Spleen (tissue), 11 donors: ENCODE results near the gene POLN. TPM values are rescaled to one million over a fixed set of nuclear protein-coding genes. Genes with fewer than 3 reads are reported as not detected.

Source experiments
- DNase-seq: peaks from one replicate; pipeline ENCODE4 v3.0.0-alpha.2; 2020
- H3K27ac ChIP-seq, 8 donors: fragments of 200-600 bp; sonication (generic) in 7 of 8; 1 replicate in 4 of 8; 2 replicates in 4 of 8; pipeline versions ENCODE4 v1.5.0 to v1.8.0; 2016 to 2021; ENCODE audit warnings: inconsistent platforms in 4 of 8, mild to moderate bottlenecking in 4 of 8, moderate library complexity in 1 of 8
- H3K27me3 ChIP-seq, 7 donors: fragments of 200-600 bp; sonication (generic) in 6 of 7; replicated peaks in 1 of 7; 1 replicate in 4 of 7; 2 replicates in 3 of 7; pipeline versions ENCODE4 v1.5.0 to v1.8.0; 2016 to 2021; ENCODE audit warnings: inconsistent platforms in 3 of 7, mild to moderate bottlenecking in 1 of 7
- H3K36me3 ChIP-seq, 6 donors: fragments of 200-600 bp; sonication (generic) in 5 of 6; 1 replicate in 4 of 6; 2 replicates in 2 of 6; pipeline versions ENCODE4 v1.5.0 to v1.8.0; 2016 to 2021; ENCODE audit warnings: inconsistent platforms in 2 of 6
- H3K4me1 ChIP-seq, 6 donors: fragments of 200-600 bp; sonication (generic) in 5 of 6; 1 replicate in 3 of 6; 2 replicates in 3 of 6; pipeline versions ENCODE4 v1.5.0 to v1.8.0; 2016 to 2021; ENCODE audit warnings: inconsistent platforms in 3 of 6
- H3K4me3 ChIP-seq, 8 donors: fragments of 200-600 bp; sonication (generic) in 7 of 8; 1 replicate in 4 of 8; 2 replicates in 4 of 8; pipeline versions ENCODE4 v1.5.0 to v1.8.0; 2016 to 2021; ENCODE audit warnings: inconsistent platforms in 4 of 8, mild to moderate bottlenecking in 4 of 8, moderate library complexity in 2 of 8
- H3K9me3 ChIP-seq, 8 donors: fragments of 200-600 bp; sonication (generic) in 7 of 8; 1 replicate in 4 of 8; 2 replicates in 4 of 8; pipeline versions ENCODE4 v1.5.0 to v1.8.0; 2016 to 2021; ENCODE audit warnings: inconsistent platforms in 4 of 8
- CTCF ChIP-seq, 11 experiments: fragments of 200-600 bp in 7 of 11; fragments of 450-650 bp in 4 of 11; sonication (generic) in 4 of 11; IDR thresholded peaks in 8 of 11; conservative IDR thresholded peaks in 3 of 11; 1 replicate in 7 of 11; 2 replicates in 4 of 11; pipeline versions ENCODE4 v1.4.0 to v1.8.0; 2016 to 2021; ENCODE audit warnings: antibody characterized with exemption in 11 of 11, inconsistent platforms in 4 of 11, mild to moderate bottlenecking in 1 of 11
- POLR2A ChIP-seq, 3 donors: fragments of 450-650 bp; IDR thresholded peaks; one replicate each; pipeline ENCODE4 v1.5.1; 2017; ENCODE audit warnings: antibody characterized with exemption in 3 of 3, mild to moderate bottlenecking in 1 of 3
- POLR2AphosphoS5 ChIP-seq, 3 donors: sonication (generic); formaldehyde crosslinking; IDR thresholded peaks; one replicate each; pipeline ENCODE4 v1.5.1; 2017; ENCODE audit warnings: antibody characterized with exemption in 3 of 3
- WGBS, 5 donors: extraction: QIAGEN DNeasy Blood & Tissue Kit in 3 of 5; methylation state at CpG; one replicate each; pipeline versions ENCODE4 v1.1.5 to v1.1.7; 2013 to 2018; 5-methylcytosine and 5-hydroxymethylcytosine counted together
- intact Hi-C: fragments of 100-400 bp; cut with DNase I; formaldehyde crosslinking; loops from one replicate; pipeline ENCODE4 v1.15.0; 2023; ENCODE audit warnings: low total_unique reads
- polyA plus RNA-seq, 3 donors: library from polyadenylated mRNA; stranded (reverse); fragments of 200-250 nt; gene quantifications; one replicate each; pipeline ENCODE4 v1.2.1, GENCODE V29; 2013
- total RNA-seq, 7 donors: library from RNA; depleted of rRNA in 3 of 7; stranded (reverse); fragments of >200 nt in 3 of 7; fragmentation: NEBNext Ultra II Directional in 4 of 7; extraction: Animal tissue kit (Norgen Biotek cat#: 25700) in 4 of 7; gene quantifications; one replicate each; pipeline versions ENCODE4 v1.1.0 to v1.2.1, GENCODE V29; 2016 to 2021
- donor health status: healthy with polysubstance abuse.
- donor health status: DM: no; HTN: no; CAD: no; lungs with moderate emphysema.
- donor health status: DM: no; HTN: no; CAD: no.
- donor health status: Bipolar disorder and iron deficiency.
- donor health status: healthy.
- donor health status: DM: no; HTN: no; CAD: no.
- donor health status: DM: yes; HTN: yes; CAD: no.

The POLN gene
- total and polyA plus RNA-seq, 10 donors = 1.2 to 3.5 (median 2.5) TPM

DNA sequence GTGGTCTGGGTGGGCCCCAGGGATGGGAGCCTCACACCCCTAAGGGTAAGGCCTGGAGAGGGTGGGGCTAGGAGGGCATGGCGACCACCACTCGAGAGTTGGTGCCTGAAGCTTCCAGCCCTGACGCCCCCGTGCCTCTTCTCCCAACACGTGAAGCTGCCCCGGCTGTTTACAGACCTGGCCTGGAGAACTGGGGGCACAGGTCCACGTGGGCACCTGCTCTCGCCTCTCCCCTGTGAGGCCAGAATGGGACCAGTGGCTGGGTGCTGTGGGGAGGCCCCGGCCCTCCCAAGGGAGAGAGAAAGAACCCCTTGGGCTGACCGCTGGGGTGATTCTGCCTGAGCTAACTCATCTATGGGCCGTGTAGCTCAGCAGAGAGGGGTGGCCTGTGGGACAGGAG lies 167.3 kb downstream of the POLN start:
- intact Hi-C loops = no loop called here
- WGBS, 5 donors = 74 to 88% (median 81%) methylated on average over 4 to 11 of the region's 11 CpGs
- Histone ChIP-seq H3K4me1 (peaks cover 0 to 20% (median 9%) of the 10 kb centered on the region in 6 donors), H3K9me3 (no peaks in the 10 kb centered on the region), H3K36me3 (no peaks in the 10 kb centered on the region), H3K27ac (no peak overlapping the region), H3K4me3 (no peak overlapping the region), H3K27me3 (peaks cover 0 to 30% (median 0%) of the 10 kb centered on the region in 7 donors)
- TF ChIP-seq CTCF (IDR thresholded peaks at IDR 0.05 in 8 of 11, conservative IDR thresholded peaks at IDR 0.05 in 3 of 11) (no peak), POLR2A (IDR thresholded peaks at IDR 0.05) (no peak), POLR2AphosphoS5 (IDR thresholded peaks at IDR 0.05) (no peak)
- peak; percentile 58 for DNase-seq

GRCh38 chr4:2073808-2074481 lies 168.0 kb downstream of the POLN start:
- Histone ChIP-seq H3K27ac (no peak overlapping the region), H3K27me3 (peaks cover 0 to 36% (median 0%) of the 10 kb centered on the region in 7 donors), H3K36me3 (no peaks in the 10 kb centered on the region), H3K4me3 (no peak overlapping the region), H3K9me3 (no peaks in the 10 kb centered on the region), H3K4me1 (peaks cover 0 to 20% (median 9%) of the 10 kb centered on the region in 6 donors)
- intact Hi-C loops = no loop called here
- 65 to 87% (median 77%) methylated on average over 12 to 20 of the region's 20 CpGs for WGBS, 5 donors
- TF ChIP-seq POLR2AphosphoS5 (IDR thresholded peaks at IDR 0.05) (no peak), CTCF (IDR thresholded peaks at IDR 0.05 in 8 of 11, conservative IDR thresholded peaks at IDR 0.05 in 3 of 11) (no peak), POLR2A (IDR thresholded peaks at IDR 0.05) (no peak)
- peak; percentile 65 for DNase-seq

GRCh38 chr4:2072971-2073807 lies 168.7 kb downstream of the POLN start:
- 84 to 91% (median 87%) methylated on average over 13 to 20 of the region's 20 CpGs for WGBS, 5 donors
- no peaks in the 10 kb centered on the region for H3K36me3 ChIP-seq
- DNase-seq = peak; percentile 67
- H3K4me3 ChIP-seq = no peak overlapping the region
- H3K9me3 ChIP-seq = no peaks in the 10 kb centered on the region
- H3K4me1 ChIP-seq = peaks cover 0 to 20% (median 9%) of the 10 kb centered on the region in 6 donors
- H3K27ac ChIP-seq = no peak overlapping the region
- no peak for TF ChIP-seq CTCF (IDR thresholded peaks at IDR 0.05 in 8 of 11, conservative IDR thresholded peaks at IDR 0.05 in 3 of 11)
- no peak for TF ChIP-seq POLR2AphosphoS5 (IDR thresholded peaks at IDR 0.05)
- no peak for TF ChIP-seq POLR2A (IDR thresholded peaks at IDR 0.05)
- peaks cover 0 to 40% (median 0%) of the 10 kb centered on the region in 7 donors for H3K27me3 ChIP-seq
- intact Hi-C loops = no loop called here
